Neural progenitor cell (in vitro differentiated cells): ENCODE measurements around the gene CCDC88B. TPM values are rescaled to one million over a fixed set of nuclear protein-coding genes. Genes with fewer than 3 reads are reported as not detected.

Source experiments
- DNase-seq: peaks from one replicate; pipeline ENCODE4 v3.0.0-alpha.2; 2016; ENCODE audit warnings: low spot score
- H2AFZ ChIP-seq: fragments of 200-600 bp; sonication (generic); replicated peaks from 2 replicates; pipeline ENCODE4 v1.6.1; 2016; ENCODE audit warnings: antibody characterized with exemption
- H3F3A ChIP-seq: fragments of 200-600 bp; sonication (generic); 2 replicates; pipeline ENCODE4 v1.6.1; 2016; ENCODE audit warnings: antibody characterized with exemption, low read depth
- H3K27ac ChIP-seq: fragments of 200-600 bp; sonication (generic); 2 replicates; pipeline ENCODE4 v1.5.1; 2016; ENCODE audit warnings: mild to moderate bottlenecking
- H3K27me3 ChIP-seq: fragments of 200-600 bp; sonication (generic); 2 replicates; pipeline ENCODE4 v1.6.1; 2016; ENCODE audit warnings: mild to moderate bottlenecking, moderate library complexity
- H3K36me3 ChIP-seq: fragments of 200-600 bp; sonication (generic); 2 replicates; pipeline ENCODE4 v1.5.1; 2016
- H3K4me1 ChIP-seq: fragments of 200-600 bp; sonication (generic); 2 replicates; pipeline ENCODE4 v1.6.1; 2016; ENCODE audit warnings: mixed run types
- H3K4me2 ChIP-seq: fragments of 200-600 bp; sonication (generic); 2 replicates; pipeline ENCODE4 v1.6.1; 2016
- H3K4me3 ChIP-seq: fragments of 200-600 bp; sonication (generic); 2 replicates; pipeline ENCODE4 v1.5.1; 2016
- H3K79me2 ChIP-seq: fragments of 200-600 bp; sonication (generic); 2 replicates; pipeline ENCODE4 v1.6.1; 2016; ENCODE audit warnings: low read depth
- H3K9ac ChIP-seq: fragments of 200-600 bp; sonication (generic); 2 replicates; pipeline ENCODE4 v1.6.1; 2016
- H3K9me3 ChIP-seq: fragments of 200-600 bp; sonication (generic); 2 replicates; pipeline ENCODE4 v1.5.1; 2016; ENCODE audit warnings: low read depth
- H4K20me1 ChIP-seq: fragments of 200-600 bp; sonication (generic); 2 replicates; pipeline ENCODE4 v1.6.1; 2016; ENCODE audit warnings: low read depth
- H3K27ac Mint-ChIP-seq: 3 replicates; pipeline ENCODE4 v1.8.0; 2021; ENCODE audit warnings: mixed read lengths
- H3K27me3 Mint-ChIP-seq: 2 replicates; pipeline ENCODE4 v1.8.0; 2022; ENCODE audit warnings: low read depth, mild to moderate bottlenecking, inconsistent platforms, moderate library complexity, mixed read lengths; ENCODE audit not compliant: insufficient read depth
- H3K36me3 Mint-ChIP-seq: 3 replicates; pipeline ENCODE4 v1.8.0; 2021; ENCODE audit warnings: mixed read lengths
- H3K4me1 Mint-ChIP-seq: 3 replicates; pipeline ENCODE4 v1.8.0; 2021; ENCODE audit warnings: mixed read lengths
- H3K4me3 Mint-ChIP-seq: 3 replicates; pipeline ENCODE4 v1.8.0; 2021; ENCODE audit warnings: mild to moderate bottlenecking, moderate library complexity, mixed read lengths
- H3K9me3 Mint-ChIP-seq: 3 replicates; pipeline ENCODE4 v1.8.0; 2020; ENCODE audit warnings: mixed read lengths
- EZH2 ChIP-seq: fragments of 200-600 bp; sonication (generic); IDR thresholded peaks from 2 replicates; pipeline ENCODE4 v1.6.1; 2017; ENCODE audit warnings: antibody characterized with exemption, mild to moderate bottlenecking, moderate library complexity
- EZH2phosphoT487 ChIP-seq: fragments of 200-600 bp; sonication (generic); IDR thresholded peaks from 2 replicates; pipeline ENCODE4 v1.6.1; 2017; ENCODE audit warnings: antibody characterized with exemption
- total RNA-seq: library from RNA; depleted of rRNA; stranded (reverse); fragments of >200 nt; gene quantifications from 2 replicates; pipeline ENCODE4 v1.2.3, GENCODE V29; 2015; ENCODE audit warnings: low replicate concordance
- TF ChIP-seq, protein P1 (sequence below): fragments of 200-600 bp; sonication (generic); IDR thresholded peaks from 2 replicates; pipeline ENCODE4 v1.5.1; 2017; ENCODE audit warnings: antibody characterized with exemption, mild to moderate bottlenecking

The CCDC88B gene
- total RNA-seq, 1 donor from 2014 or later: 0.62 TPM

DNA sequence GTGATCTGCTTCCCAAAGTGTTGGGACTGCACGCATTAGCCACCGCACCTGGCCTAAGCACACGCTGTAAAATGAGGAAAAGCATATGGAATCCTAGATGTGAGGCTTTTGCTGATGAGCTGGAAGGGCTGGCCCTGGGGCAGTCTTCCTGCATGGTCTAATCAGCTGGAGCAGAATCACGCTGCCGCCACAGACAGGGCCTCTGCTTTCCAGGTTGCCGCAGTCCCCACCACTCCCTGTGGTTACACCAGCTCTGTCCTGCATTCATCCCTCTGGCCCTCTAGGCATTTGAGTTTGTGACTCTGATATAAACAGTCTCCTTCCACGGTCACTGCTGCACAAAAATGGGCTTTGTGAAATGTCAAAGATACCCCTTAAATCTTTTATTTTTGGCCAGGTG, 36.1 kb downstream of the CCDC88B start:
- no peaks in the 10 kb centered on the region for H3K9me3 Mint-ChIP-seq
- TF ChIP-seq EZH2phosphoT487 (no peak), EZH2 (no peak)
- TF ChIP-seq, protein P1, sequence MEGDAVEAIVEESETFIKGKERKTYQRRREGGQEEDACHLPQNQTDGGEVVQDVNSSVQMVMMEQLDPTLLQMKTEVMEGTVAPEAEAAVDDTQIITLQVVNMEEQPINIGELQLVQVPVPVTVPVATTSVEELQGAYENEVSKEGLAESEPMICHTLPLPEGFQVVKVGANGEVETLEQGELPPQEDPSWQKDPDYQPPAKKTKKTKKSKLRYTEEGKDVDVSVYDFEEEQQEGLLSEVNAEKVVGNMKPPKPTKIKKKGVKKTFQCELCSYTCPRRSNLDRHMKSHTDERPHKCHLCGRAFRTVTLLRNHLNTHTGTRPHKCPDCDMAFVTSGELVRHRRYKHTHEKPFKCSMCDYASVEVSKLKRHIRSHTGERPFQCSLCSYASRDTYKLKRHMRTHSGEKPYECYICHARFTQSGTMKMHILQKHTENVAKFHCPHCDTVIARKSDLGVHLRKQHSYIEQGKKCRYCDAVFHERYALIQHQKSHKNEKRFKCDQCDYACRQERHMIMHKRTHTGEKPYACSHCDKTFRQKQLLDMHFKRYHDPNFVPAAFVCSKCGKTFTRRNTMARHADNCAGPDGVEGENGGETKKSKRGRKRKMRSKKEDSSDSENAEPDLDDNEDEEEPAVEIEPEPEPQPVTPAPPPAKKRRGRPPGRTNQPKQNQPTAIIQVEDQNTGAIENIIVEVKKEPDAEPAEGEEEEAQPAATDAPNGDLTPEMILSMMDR: no peak
- no peak overlapping the region for H3K4me3 Mint-ChIP-seq
- H3K27ac Mint-ChIP-seq: no peak overlapping the region
- H3K4me1 ChIP-seq: no peaks in the 10 kb centered on the region
- H3K36me3 ChIP-seq: no peaks in the 10 kb centered on the region
- no peak for DNase-seq
- peaks cover 7% of the 10 kb centered on the region for H3K4me1 Mint-ChIP-seq
- H3K36me3 Mint-ChIP-seq: peaks cover 2% of the 10 kb centered on the region
- H3K4me3 ChIP-seq: no peak overlapping the region
- no peaks in the 10 kb centered on the region for H3K79me2 ChIP-seq
- no peaks in the 10 kb centered on the region for H3K9me3 ChIP-seq
- H3F3A ChIP-seq: peaks cover 15% of the 10 kb centered on the region
- H3K27me3 ChIP-seq: no peaks in the 10 kb centered on the region
- H3K4me2 ChIP-seq: no peak overlapping the region
- no peaks in the 10 kb centered on the region for H3K27me3 Mint-ChIP-seq
- H3K9ac ChIP-seq: no peak overlapping the region
- H3K27ac ChIP-seq: no peak overlapping the region
- H4K20me1 ChIP-seq: no peaks in the 10 kb centered on the region
- H2AFZ ChIP-seq: no peak overlapping the region

DNA sequence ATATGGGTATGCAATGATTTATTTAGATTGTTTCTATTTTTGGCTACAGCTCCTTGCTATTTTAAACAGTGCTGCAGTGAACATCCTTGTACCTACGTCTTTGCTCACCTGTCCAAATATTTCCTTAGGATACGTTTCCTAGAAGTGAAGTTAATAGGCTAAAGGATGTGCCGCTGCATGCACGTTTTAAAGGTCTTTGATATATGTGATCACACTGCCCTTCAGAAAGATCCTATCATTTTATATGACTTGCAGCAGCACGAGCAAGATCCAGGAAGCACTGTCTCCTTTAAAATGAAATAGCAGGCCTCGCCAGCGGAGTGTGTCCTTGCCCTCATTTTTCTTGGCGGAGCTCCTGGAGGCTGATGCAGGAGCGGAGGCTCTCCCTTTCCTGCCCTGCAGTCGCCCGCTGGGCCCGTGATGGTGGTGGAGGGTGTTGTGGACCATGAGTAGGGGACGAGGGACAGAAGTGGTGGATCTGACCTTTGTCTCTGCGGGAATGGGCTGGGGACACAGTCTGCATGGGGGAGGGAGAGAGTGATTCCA, 38.4 kb downstream of the CCDC88B start:
- peaks cover 4% of the 10 kb centered on the region for H3K27me3 Mint-ChIP-seq
- Histone ChIP-seq H3K36me3 (no peaks in the 10 kb centered on the region), H3K4me2 (no peak overlapping the region), H3F3A (peaks cover 7% of the 10 kb centered on the region), H3K9me3 (no peaks in the 10 kb centered on the region), H3K79me2 (no peaks in the 10 kb centered on the region), H3K27ac (no peak overlapping the region), H3K27me3 (no peaks in the 10 kb centered on the region), H4K20me1 (no peaks in the 10 kb centered on the region), H3K4me3 (no peak overlapping the region), H2AFZ (peak overlapping the region; percentile 37), H3K9ac (no peak overlapping the region), H3K4me1 (peaks cover 4% of the 10 kb centered on the region)
- H3K36me3 Mint-ChIP-seq: no peaks in the 10 kb centered on the region
- no peak overlapping the region for H3K4me3 Mint-ChIP-seq
- H3K9me3 Mint-ChIP-seq: no peaks in the 10 kb centered on the region
- H3K27ac Mint-ChIP-seq: no peak overlapping the region
- TF ChIP-seq EZH2 (no peak), EZH2phosphoT487 (no peak)
- TF ChIP-seq, protein P1: no peak
- H3K4me1 Mint-ChIP-seq: peaks cover 11% of the 10 kb centered on the region
- no peak for DNase-seq

DNA sequence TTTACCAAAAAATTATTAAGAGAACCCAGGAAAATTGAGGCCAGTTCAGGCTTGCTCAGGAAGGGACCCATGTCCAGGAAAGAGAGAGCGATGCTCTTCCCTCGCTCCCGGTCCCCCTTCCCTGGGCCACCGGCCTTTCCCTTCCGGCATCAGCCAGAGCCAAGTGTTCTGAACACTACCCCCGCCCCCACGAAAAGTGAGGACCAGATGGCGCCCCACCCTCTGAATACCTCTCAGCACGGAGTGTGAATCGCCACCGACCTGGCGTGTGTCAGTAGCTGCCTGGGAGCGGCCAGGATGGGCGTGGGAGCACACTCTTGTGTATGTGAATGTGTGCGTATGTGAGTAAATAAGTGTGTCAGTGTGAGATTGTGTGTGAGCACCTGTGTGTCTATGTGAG, 39.2 kb downstream of the CCDC88B start:
- Histone ChIP-seq H3K9me3 (no peaks in the 10 kb centered on the region), H3K36me3 (no peaks in the 10 kb centered on the region), H3K4me3 (no peak overlapping the region), H2AFZ (no peak overlapping the region), H3K9ac (no peak overlapping the region), H3K27me3 (no peaks in the 10 kb centered on the region), H3K27ac (no peak overlapping the region), H3K4me1 (peaks cover 4% of the 10 kb centered on the region), H3F3A (peaks cover 7% of the 10 kb centered on the region), H3K4me2 (no peak overlapping the region), H3K79me2 (no peaks in the 10 kb centered on the region), H4K20me1 (no peaks in the 10 kb centered on the region)
- TF ChIP-seq EZH2: no peak
- TF ChIP-seq EZH2phosphoT487: no peak
- TF ChIP-seq, protein P1: no peak
- Mint-ChIP-seq H3K27ac (no peak overlapping the region), H3K4me3 (no peak overlapping the region), H3K36me3 (no peaks in the 10 kb centered on the region), H3K27me3 (peaks cover 4% of the 10 kb centered on the region), H3K9me3 (no peaks in the 10 kb centered on the region), H3K4me1 (peaks cover 9% of the 10 kb centered on the region)
- no peak for DNase-seq
